ENCODE data around the gene CPLANE2. TPM values are rescaled to one million over a fixed set of nuclear protein-coding genes. Genes with fewer than 3 reads are reported as not detected.
"Not testable (repeated sequence)": the region's sequence is repeated elsewhere in the genome, so short reads cannot be mapped to it uniquely, and the experiment has no call there.

CPLANE2 gene
- total RNA-seq, 4 donors from 2014 or later = 5.2 to 20.4 (median 12.7) TPM

DNA sequence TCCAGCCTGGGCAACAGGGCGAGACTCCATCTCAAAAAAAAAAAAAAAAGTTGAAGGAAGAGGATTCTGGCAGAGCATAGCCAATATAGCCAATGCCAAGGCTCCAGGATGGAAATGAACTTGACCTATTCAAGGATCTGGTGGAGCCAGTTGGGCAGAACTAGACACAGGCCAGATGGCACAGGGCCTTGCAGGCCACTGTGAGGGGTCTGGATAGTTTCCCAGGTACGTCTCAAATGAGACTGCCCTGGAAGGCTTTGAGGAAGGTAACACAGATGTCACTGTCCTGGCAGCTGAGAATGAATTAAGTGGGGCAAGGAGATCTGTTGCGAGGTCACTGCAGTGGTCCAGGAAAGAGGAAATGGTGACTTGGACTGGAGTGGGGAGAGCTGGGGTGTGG, 12.5 kb downstream of the CPLANE2 start:
- Histone ChIP-seq H3K36me3 (no peaks in the 10 kb centered on the region), H3K27me3 (peaks cover 20% of the 10 kb centered on the region), H3K9me3 (no peaks in the 10 kb centered on the region), H3K27ac (no peak overlapping the region), H3K4me1 (peaks cover 11% of the 10 kb centered on the region), H3K4me3 (no peak overlapping the region)
- WGBS = 87% methylated on average over 3 of the region's 3 CpGs
- no peak for DNase-seq (ENCODE audit: low spot score in 2 of 2)
- TF ChIP-seq EP300 (IDR thresholded peaks at IDR 0.05) (no peak), POLR2A (IDR thresholded peaks at IDR 0.05) (no peak), POLR2AphosphoS5 (IDR thresholded peaks at IDR 0.05) (no peak)
- TF ChIP-seq, protein P1, sequence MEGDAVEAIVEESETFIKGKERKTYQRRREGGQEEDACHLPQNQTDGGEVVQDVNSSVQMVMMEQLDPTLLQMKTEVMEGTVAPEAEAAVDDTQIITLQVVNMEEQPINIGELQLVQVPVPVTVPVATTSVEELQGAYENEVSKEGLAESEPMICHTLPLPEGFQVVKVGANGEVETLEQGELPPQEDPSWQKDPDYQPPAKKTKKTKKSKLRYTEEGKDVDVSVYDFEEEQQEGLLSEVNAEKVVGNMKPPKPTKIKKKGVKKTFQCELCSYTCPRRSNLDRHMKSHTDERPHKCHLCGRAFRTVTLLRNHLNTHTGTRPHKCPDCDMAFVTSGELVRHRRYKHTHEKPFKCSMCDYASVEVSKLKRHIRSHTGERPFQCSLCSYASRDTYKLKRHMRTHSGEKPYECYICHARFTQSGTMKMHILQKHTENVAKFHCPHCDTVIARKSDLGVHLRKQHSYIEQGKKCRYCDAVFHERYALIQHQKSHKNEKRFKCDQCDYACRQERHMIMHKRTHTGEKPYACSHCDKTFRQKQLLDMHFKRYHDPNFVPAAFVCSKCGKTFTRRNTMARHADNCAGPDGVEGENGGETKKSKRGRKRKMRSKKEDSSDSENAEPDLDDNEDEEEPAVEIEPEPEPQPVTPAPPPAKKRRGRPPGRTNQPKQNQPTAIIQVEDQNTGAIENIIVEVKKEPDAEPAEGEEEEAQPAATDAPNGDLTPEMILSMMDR (IDR thresholded peaks at IDR 0.05) = no peak

DNA sequence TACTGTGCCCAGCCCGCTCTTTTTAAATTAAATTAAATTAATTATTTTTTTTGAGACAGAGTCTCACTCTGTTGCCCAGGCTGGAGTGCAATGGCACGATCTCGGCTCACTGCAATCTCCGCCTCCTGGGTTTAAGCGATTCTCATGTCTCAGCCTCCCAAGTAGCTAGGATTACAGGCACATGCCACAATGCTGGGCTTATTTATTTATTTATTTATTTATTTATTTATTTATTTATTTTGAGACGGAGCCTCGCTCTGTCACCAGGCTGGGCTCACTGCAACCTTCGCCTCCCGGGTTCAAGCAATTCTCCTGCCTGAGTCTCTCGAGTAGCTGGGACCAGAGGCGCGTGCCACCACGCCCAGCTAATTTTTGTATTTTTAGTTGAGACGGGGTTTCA, 14.3 kb downstream of the CPLANE2 start:
- peaks cover 19% of the 10 kb centered on the region for H3K27me3 ChIP-seq
- H3K9me3 ChIP-seq; H3K36me3 ChIP-seq; H3K4me3 ChIP-seq; H3K27ac ChIP-seq; DNase-seq (ENCODE audit: low spot score in 2 of 2): not testable (repeated sequence)
- 86% methylated on average over 14 of the region's 14 CpGs for WGBS
- peaks cover 16% of the 10 kb centered on the region for H3K4me1 ChIP-seq

DNA sequence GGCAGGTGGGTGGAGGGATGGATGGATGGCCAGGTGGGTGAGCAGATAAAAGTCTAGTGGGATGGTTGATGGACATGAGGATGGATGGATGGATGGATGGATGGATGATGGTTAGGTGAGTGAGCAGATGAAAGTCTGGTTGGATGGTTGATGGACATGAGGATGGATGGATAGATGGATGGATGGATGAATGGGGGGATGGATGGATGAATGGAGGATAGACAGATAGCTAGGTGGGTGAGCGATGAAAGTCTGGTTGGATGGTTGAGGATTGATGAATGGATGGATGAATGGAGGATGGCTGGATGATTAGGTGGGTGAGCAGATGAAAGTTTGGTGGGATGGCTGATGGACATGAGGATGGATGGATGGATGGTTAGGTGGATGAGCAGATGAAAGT, 15.5 kb downstream of the CPLANE2 start:
- WGBS = 93% methylated on average over 1 of the region's 1 CpG
- Histone ChIP-seq H3K36me3 (no peaks in the 10 kb centered on the region), H3K27me3 (peaks cover 7% of the 10 kb centered on the region), H3K9me3 (no peaks in the 10 kb centered on the region), H3K4me3 (no peak overlapping the region), H3K4me1 (peaks cover 17% of the 10 kb centered on the region), H3K27ac (no peak overlapping the region)
- no peak for TF ChIP-seq EP300 (IDR thresholded peaks at IDR 0.05)
- TF ChIP-seq POLR2A (IDR thresholded peaks at IDR 0.05) = no peak
- no peak for TF ChIP-seq POLR2AphosphoS5 (IDR thresholded peaks at IDR 0.05)
- TF ChIP-seq, protein P1 (IDR thresholded peaks at IDR 0.05) = no peak
- no peak for DNase-seq (ENCODE audit: low spot score in 2 of 2)

DNA sequence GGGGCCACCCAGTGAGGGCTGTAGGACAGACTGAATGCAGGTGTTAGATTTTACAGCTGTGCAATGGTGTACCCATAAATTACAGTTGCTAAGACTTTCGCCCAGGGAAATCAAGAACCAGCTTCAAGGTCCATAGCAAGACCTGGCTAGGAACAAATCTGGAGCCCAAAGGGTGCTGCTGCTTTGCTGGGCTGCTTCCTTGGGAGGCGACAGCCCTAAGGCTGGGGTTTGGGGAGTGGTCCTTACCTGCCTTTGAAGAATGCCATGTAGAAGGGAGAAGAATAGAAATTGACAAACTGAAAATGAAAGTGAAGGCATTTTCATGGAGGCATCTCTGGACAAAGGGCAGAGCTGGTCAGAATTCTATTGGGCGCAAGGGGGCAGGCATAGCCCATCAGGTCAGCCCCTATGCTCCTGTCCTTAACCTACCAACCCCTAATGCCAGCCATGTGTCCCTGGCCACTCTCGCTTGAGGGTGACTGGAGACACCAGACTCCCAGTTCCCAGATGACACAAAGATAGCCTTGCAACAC, 16.9 kb downstream of the CPLANE2 start:
- H3K4me1 ChIP-seq = peaks cover 22% of the 10 kb centered on the region
- no peak for DNase-seq (ENCODE audit: low spot score in 2 of 2)
- H3K27ac ChIP-seq = no peak overlapping the region
- 88% methylated on average over 4 of the region's 4 CpGs for WGBS
- H3K9me3 ChIP-seq = no peaks in the 10 kb centered on the region
- TF ChIP-seq EP300 (IDR thresholded peaks at IDR 0.05) (no peak), POLR2AphosphoS5 (IDR thresholded peaks at IDR 0.05) (no peak), POLR2A (IDR thresholded peaks at IDR 0.05) (no peak)
- TF ChIP-seq, protein P1 (IDR thresholded peaks at IDR 0.05) = no peak
- no peaks in the 10 kb centered on the region for H3K36me3 ChIP-seq
- H3K27me3 ChIP-seq = no peaks in the 10 kb centered on the region
- H3K4me3 ChIP-seq = no peak overlapping the region

DNA sequence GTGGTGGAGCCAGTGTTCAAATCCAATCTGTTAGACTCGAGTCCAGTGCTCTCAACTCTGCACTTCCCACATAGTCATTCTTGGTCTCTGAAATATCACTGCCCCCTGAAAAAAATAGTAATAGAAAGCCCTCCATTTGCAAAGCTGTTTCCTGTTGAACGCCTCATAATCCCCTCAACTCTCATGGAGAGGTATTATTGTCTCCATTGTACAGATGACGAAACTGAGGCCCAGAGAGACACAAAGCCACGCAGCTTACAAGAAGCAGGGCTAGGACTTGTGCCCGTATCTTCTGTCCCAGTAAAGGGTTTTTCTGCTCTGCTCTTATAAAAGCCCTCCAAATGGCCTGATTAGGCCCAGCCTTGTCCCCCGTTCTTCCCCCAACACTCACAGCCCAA, 18.3 kb downstream of the CPLANE2 start:
- Histone ChIP-seq H3K27me3 (no peaks in the 10 kb centered on the region), H3K36me3 (no peaks in the 10 kb centered on the region), H3K4me3 (no peak overlapping the region), H3K4me1 (peaks cover 22% of the 10 kb centered on the region), H3K9me3 (no peaks in the 10 kb centered on the region), H3K27ac (no peak overlapping the region)
- TF ChIP-seq POLR2AphosphoS5 (IDR thresholded peaks at IDR 0.05) = no peak
- no peak for TF ChIP-seq POLR2A (IDR thresholded peaks at IDR 0.05)
- TF ChIP-seq, protein P1 (IDR thresholded peaks at IDR 0.05) = no peak
- TF ChIP-seq EP300 (IDR thresholded peaks at IDR 0.05) = no peak
- DNase-seq (ENCODE audit: low spot score in 2 of 2) = no peak
- 96% methylated on average over 6 of the region's 6 CpGs for WGBS

All from suprapubic skin (tissue), 4 donors.